Measurements from ENCODE around the gene BLMH.

BLMH gene

GRCh38 chr17:30291543-30292285, at the start of gene BLMH:
Gene BLMH, minus strand, starts transcription at chr17:30291944. Its CDS starts 125 bp downstream, at chr17:30291819.
- DNase-seq = peak; percentile 52 to 54

- DNase-seq = no peak
These were observed 49.1 kb upstream of the BLMH start for GRCh38 chr17:30340801-30341356.

- no peak for DNase-seq
These were observed 47.3 kb upstream of the BLMH start for GRCh38 chr17:30339086-30339485.

GRCh38 chr17:30337393-30337999, 45.8 kb upstream of the BLMH start:
- DNase-seq = no peak

GRCh38 chr17:30336369-30337171, 44.8 kb upstream of the BLMH start:
- peak in 1 of 2 donors; percentile 84 for DNase-seq

GRCh38 chr17:30334421-30334820, 42.7 kb upstream of the BLMH start:
- no peak for DNase-seq

- DNase-seq = no peak
These were observed 42.0 kb upstream of the BLMH start, which contains the start of gene TMIGD1 for GRCh38 chr17:30333503-30334360. Gene TMIGD1, minus strand, starts transcription at chr17:30334057. Its CDS starts 1,924 bp downstream, at chr17:30332133.

- peak in 1 of 2 donors; percentile 95 for DNase-seq
These were observed 40.4 kb upstream of the BLMH start for GRCh38 chr17:30332057-30332542.

- no peak for DNase-seq
These were observed 35.1 kb upstream of the BLMH start for GRCh38 chr17:30326809-30327208.

GRCh38 chr17:30324723-30325122, 33.0 kb upstream of the BLMH start:
- no peak for DNase-seq

- DNase-seq = peak; percentile 14 to 91
These were observed 32.2 kb upstream of the BLMH start for GRCh38 chr17:30323895-30324319.

GRCh38 chr17:30323262-30323894, 31.6 kb upstream of the BLMH start:
- no peak for DNase-seq

GRCh38 chr17:30321314-30321713, 29.6 kb upstream of the BLMH start:
- DNase-seq = no peak

GRCh38 chr17:30318155-30318554, 26.4 kb upstream of the BLMH start:
- no peak for DNase-seq

GRCh38 chr17:30316736-30317135, 25.0 kb upstream of the BLMH start:
- no peak for DNase-seq

- no peak for DNase-seq
These were observed 23.4 kb upstream of the BLMH start for GRCh38 chr17:30315106-30315505.

- no peak for DNase-seq
These were observed 22.7 kb upstream of the BLMH start for GRCh38 chr17:30314474-30314873.

- DNase-seq = no peak
These were observed 20.5 kb upstream of the BLMH start for GRCh38 chr17:30312226-30312625.

- no peak for DNase-seq
These were observed 18.8 kb upstream of the BLMH start for GRCh38 chr17:30310562-30310961.

- no peak for DNase-seq
These were observed 17.8 kb upstream of the BLMH start for GRCh38 chr17:30309591-30309990.

GRCh38 chr17:30308406-30308805, 16.7 kb upstream of the BLMH start:
- DNase-seq = no peak

GRCh38 chr17:30304778-30305177, 13.0 kb upstream of the BLMH start:
- DNase-seq = no peak
